IMR-90 (cell line): Measurements from ENCODE around the gene HAUS7. TPM values are rescaled to one million over a fixed set of nuclear protein-coding genes. Genes with fewer than 3 reads are reported as not detected.
A peak's percentile ranks its signal among the peaks of the same experiment; 100 is the strongest.

Experiments used
- ATAC-seq: fragments of 200-7000 bp; cut with Tn5 transposase; 2 replicates; pipeline ENCODE4 v1.9.1; 2020; ENCODE audit warnings: low read depth, mild to moderate bottlenecking, moderate library complexity
- BruUV-seq: library from RNA; stranded (reverse); fragments of 400-500 nt; replicated peaks from 2 replicates; lab custom pipeline; 2021; lab: Mats Ljungman, UMichigan
- CTCF ChIA-PET: fragments of 300-600 bp; formaldehyde crosslinking; extraction: SDS; loops from one replicate; lab custom pipeline; 2021; ENCODE audit warnings: antibody characterized with exemption; lab: Yijun Ruan, JAX
- POLR2A ChIA-PET: fragments of 300-600 bp; sonication (Branson Sonifier 250); formaldehyde crosslinking; loops from one replicate; lab custom pipeline; 2022; ENCODE audit warnings: antibody characterized with exemption; ENCODE audit not compliant: unreplicated experiment; lab: Charles Lee
- DNase-seq: peaks from one replicate; pipeline ENCODE4 v3.0.0; 2013
- H2AFZ ChIP-seq: replicated peaks from 2 replicates; pipeline ENCODE3; 2013; ENCODE audit warnings: low read length, mild to moderate bottlenecking; ENCODE audit not compliant: poor library complexity
- H2AK5ac ChIP-seq: 2 replicates; pipeline ENCODE4 v1.6.1; 2013; ENCODE audit warnings: low read depth, low read length, inconsistent platforms
- H2AK9ac ChIP-seq: replicated peaks from 2 replicates; pipeline ENCODE3; 2013; ENCODE audit warnings: mild to moderate bottlenecking, low read depth, low read length, moderate library complexity; ENCODE audit not compliant: poor library complexity
- H2BK120ac ChIP-seq: 2 replicates; pipeline ENCODE4 v1.6.1; 2013; ENCODE audit warnings: low read depth, low read length, inconsistent platforms
- H2BK15ac ChIP-seq: 3 replicates; pipeline ENCODE4 v1.6.1; 2013; ENCODE audit warnings: low read depth, low read length, inconsistent platforms
- H2BK20ac ChIP-seq: 2 replicates; pipeline ENCODE4 v1.6.1; 2013; ENCODE audit warnings: low read depth, mild to moderate bottlenecking, inconsistent platforms, low read length, moderate library complexity
- H2BK5ac ChIP-seq: 2 replicates; pipeline ENCODE4 v1.6.1; 2013; ENCODE audit warnings: mild to moderate bottlenecking, low read depth, low read length, inconsistent platforms; ENCODE audit not compliant: poor library complexity, severe bottlenecking
- H3K14ac ChIP-seq: replicated peaks from 2 replicates; pipeline ENCODE4 v1.6.1; 2013; ENCODE audit warnings: low read depth, low read length, inconsistent platforms
- H3K18ac ChIP-seq: 2 replicates; pipeline ENCODE4 v1.6.1; 2013; ENCODE audit warnings: low read depth, low read length, control low read depth
- H3K23ac ChIP-seq: 2 replicates; pipeline ENCODE4 v1.6.1; 2013; ENCODE audit warnings: low read depth, low read length, inconsistent platforms
- H3K27ac ChIP-seq: 2 replicates; pipeline ENCODE4 v1.5.1; 2013; ENCODE audit warnings: mild to moderate bottlenecking, control low read depth, low read length; ENCODE audit not compliant: insufficient read depth
- H3K27me3 ChIP-seq: 2 replicates; pipeline ENCODE4 v1.6.1; 2013; ENCODE audit warnings: low read length; ENCODE audit not compliant: control insufficient read depth, insufficient read depth
- H3K36me3 ChIP-seq: 2 replicates; pipeline ENCODE4 v1.6.1; 2013; ENCODE audit warnings: low read length, mixed read lengths; ENCODE audit not compliant: control insufficient read depth, insufficient read depth
- H3K4ac ChIP-seq: 2 replicates; pipeline ENCODE4 v1.6.1; 2013; ENCODE audit warnings: low read depth, low read length, inconsistent platforms
- H3K4me1 ChIP-seq: 2 replicates; pipeline ENCODE4 v1.6.1; 2013; ENCODE audit warnings: low read length, mixed read lengths; ENCODE audit not compliant: control insufficient read depth, insufficient read depth
- H3K4me2 ChIP-seq: 2 replicates; pipeline ENCODE4 v1.6.1; 2013; ENCODE audit warnings: low read depth, mild to moderate bottlenecking, control low read depth, low read length, moderate library complexity
- H3K4me3 ChIP-seq: 2 replicates; pipeline ENCODE4 v1.5.1; 2013; ENCODE audit warnings: low read depth, mild to moderate bottlenecking, control low read depth, low read length, moderate library complexity; ENCODE audit not compliant: insufficient read depth
- H3K56ac ChIP-seq: 2 replicates; pipeline ENCODE4 v1.6.1; 2013; ENCODE audit warnings: low read length, inconsistent platforms; ENCODE audit not compliant: insufficient read depth; ENCODE audit errors: extremely low read depth
- H3K79me1 ChIP-seq, 2 experiments: 2 replicates each; pipeline ENCODE4 v1.6.1; 2013; ENCODE audit warnings: low read length in 2 of 2, inconsistent platforms in 1 of 2, low read depth in 1 of 2
- H3K9ac ChIP-seq: 2 replicates; pipeline ENCODE4 v1.6.1; 2013; ENCODE audit warnings: low read depth, low read length, control low read depth
- H3K9me1 ChIP-seq: 2 replicates; pipeline ENCODE4 v1.6.1; 2013; ENCODE audit warnings: low read length, inconsistent platforms; ENCODE audit not compliant: insufficient read depth
- H3K9me3 ChIP-seq: 2 replicates; pipeline ENCODE4 v1.6.1; 2013; ENCODE audit warnings: low read length; ENCODE audit not compliant: control insufficient read depth, insufficient read depth
- H4K20me1 ChIP-seq: 2 replicates; pipeline ENCODE4 v1.6.1; 2013; ENCODE audit warnings: low read length, inconsistent platforms; ENCODE audit not compliant: insufficient read depth
- H4K5ac ChIP-seq: 2 replicates; pipeline ENCODE4 v1.6.1; 2013; ENCODE audit warnings: mild to moderate bottlenecking, low read depth, low read length, control low read depth
- H4K8ac ChIP-seq, 2 experiments: 2 replicates each; pipeline ENCODE4 v1.6.1; 2013; ENCODE audit warnings: low read depth in 2 of 2, low read length in 2 of 2, control low read depth in 1 of 2, inconsistent platforms in 1 of 2
- H4K91ac ChIP-seq: 2 replicates; pipeline ENCODE4 v1.6.1; 2013; ENCODE audit warnings: low read depth, low read length, inconsistent platforms; ENCODE audit not compliant: insufficient read depth
- BHLHE40 ChIP-seq: fragments of 150-350 bp; IDR thresholded peaks from 2 replicates; pipeline ENCODE4 v1.6.1; 2016; ENCODE audit warnings: mild to moderate bottlenecking, low read depth, low read length
- POLR2A ChIP-seq: IDR thresholded peaks from 2 replicates; pipeline ENCODE4 v1.6.1; 2012; ENCODE audit warnings: mild to moderate bottlenecking, low read depth, low read length
- RAD21 ChIP-seq: IDR thresholded peaks from 2 replicates; pipeline ENCODE4 v1.6.1; 2012; ENCODE audit warnings: low read length, improper control_type of control experiment
- RFX5 ChIP-seq: IDR thresholded peaks from 2 replicates; pipeline ENCODE4 v1.8.0; 2012; ENCODE audit warnings: low read depth, mild to moderate bottlenecking, low read length, moderate library complexity
- WGBS, 2 experiments: methylation state at CpG; one replicate each; pipeline versions ENCODE4 v1.1.5 to v1.1.7; 2013; ENCODE audit warnings: missing lambda C conversion rate in 2 of 2; ENCODE audit not compliant: insufficient read length in 1 of 2; ENCODE audit errors: extremely low coverage in 2 of 2; 5-methylcytosine and 5-hydroxymethylcytosine counted together
- dilution Hi-C: fragments of 300-500 bp; cut with HindIII; formaldehyde crosslinking; loops from one replicate; pipeline ENCODE4 v1.14.3; 2018; ENCODE audit warnings: low sequenced_read_pairs; ENCODE audit not compliant: unreplicated experiment
- in situ Hi-C: fragments of 300-500 bp; cut with MboI; formaldehyde crosslinking; loops from 3 replicates; pipeline ENCODE4 v1.14.3; 2019; ENCODE audit warnings: low sequenced_read_pairs, inconsistent platforms, mixed read lengths
- intact Hi-C: fragments of 100-400 bp; cut with micrococcal nuclease; formaldehyde crosslinking; loops from 2 replicates; pipeline ENCODE4 v1.10.0; 2022
- polyA plus RNA-seq, 3 experiments: library from polyadenylated mRNA; depleted of rRNA; stranded (reverse); fragments of >200 nt; gene quantifications; 2 replicates each; pipeline ENCODE4 v1.2.3, GENCODE V29; 2012; ENCODE audit warnings: low replicate concordance in 1 of 3
- total RNA-seq: library from RNA; depleted of rRNA; stranded (reverse); fragments of >200 nt; gene quantifications from 2 replicates; pipeline ENCODE4 v1.2.3, GENCODE V29; 2012
- TF ChIP-seq, protein P1 (sequence below): conservative IDR thresholded peaks from 2 replicates; pipeline ENCODE4 v1.5.1; 2012; ENCODE audit warnings: mild to moderate bottlenecking, low read depth, low read length, improper control_type of control experiment

The HAUS7 gene
- total and polyA plus RNA-seq, 2 of the 4 experiments (the other 2 are of a cell fraction): 10.8 to 25.9 TPM

DNA sequence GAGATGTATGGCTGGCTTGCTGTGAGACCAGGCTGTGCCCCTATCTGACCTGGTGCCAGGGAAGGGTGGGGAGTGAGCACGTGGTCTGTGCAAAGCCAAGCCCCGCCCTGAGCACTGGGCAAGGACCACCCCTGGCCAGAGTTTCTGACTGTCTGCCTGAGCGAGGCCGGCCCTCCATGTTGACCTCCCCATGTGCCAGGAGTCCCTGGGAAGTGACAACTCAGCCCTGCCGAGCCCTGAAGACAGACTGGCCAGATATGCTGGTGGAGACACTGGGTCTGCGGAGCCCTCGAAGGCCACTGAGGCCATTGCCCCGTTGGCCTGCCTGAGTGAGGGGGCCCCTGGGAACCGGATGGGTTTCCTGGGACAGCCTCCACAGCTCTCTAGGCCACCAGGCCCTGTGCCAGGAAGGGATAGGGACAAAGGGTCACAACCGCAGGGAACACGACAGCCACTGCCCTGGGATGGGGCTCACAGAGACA, 17.3 kb upstream of the HAUS7 start:
- DNase-seq (no peak), ATAC-seq (no peak)
- Histone ChIP-seq H2AK5ac (peak overlapping the region; percentile 98), H3K56ac (no peak overlapping the region), H3K4me1 (peaks cover 26% of the 10 kb centered on the region), H3K4ac (peak overlapping the region; percentile 98), H3K9me1 (peaks cover 9% of the 10 kb centered on the region), H2AK9ac (peak overlapping the region; percentile 83), H3K14ac (peak overlapping the region; percentile 92), H3K4me3 (no peak overlapping the region), H3K27ac (peak overlapping the region; percentile 87), H3K36me3 (no peaks in the 10 kb centered on the region), H4K20me1 (no peaks in the 10 kb centered on the region), H4K5ac (peak overlapping the region; percentile 92), H3K18ac (peak overlapping the region; percentile 79), H2BK15ac (peak overlapping the region; percentile 97; the same call in 2 of the 3 replicates), H3K9me3 (no peaks in the 10 kb centered on the region), H3K79me1 (peaks cover 0 to 3% of the 10 kb centered on the region in 2 experiments; a peak in 1 of 4 replicates), H4K91ac (peak overlapping the region; percentile 94), H2BK120ac (peak overlapping the region; percentile 97), H3K23ac (peak overlapping the region; percentile 73; the same call in 1 of the 2 replicates), H4K8ac (peak overlapping the region; percentile 96 to 98), H3K4me2 (no peak overlapping the region), H2AFZ (peak overlapping the region; percentile 90), H3K9ac (peak overlapping the region; percentile 59; the same call in 1 of the 2 replicates), H3K27me3 (no peaks in the 10 kb centered on the region), H2BK5ac (peak overlapping the region; percentile 76), H2BK20ac (peak overlapping the region; percentile 93)
- no TSS peak for BruUV-seq
- in situ Hi-C loops (no loop called here), dilution Hi-C loops (no loop called here), intact Hi-C loops (no loop called here)
- POLR2A ChIA-PET: no interaction called here
- 29% methylated on average over 2 of the region's 11 CpGs; no CpG with 5 or more reads in 1 of the 2 experiments for WGBS, 2 experiments
- TF ChIP-seq RFX5 (no peak), RAD21 (no peak), BHLHE40 (no peak), POLR2A (no peak)
- TF ChIP-seq, protein P1, sequence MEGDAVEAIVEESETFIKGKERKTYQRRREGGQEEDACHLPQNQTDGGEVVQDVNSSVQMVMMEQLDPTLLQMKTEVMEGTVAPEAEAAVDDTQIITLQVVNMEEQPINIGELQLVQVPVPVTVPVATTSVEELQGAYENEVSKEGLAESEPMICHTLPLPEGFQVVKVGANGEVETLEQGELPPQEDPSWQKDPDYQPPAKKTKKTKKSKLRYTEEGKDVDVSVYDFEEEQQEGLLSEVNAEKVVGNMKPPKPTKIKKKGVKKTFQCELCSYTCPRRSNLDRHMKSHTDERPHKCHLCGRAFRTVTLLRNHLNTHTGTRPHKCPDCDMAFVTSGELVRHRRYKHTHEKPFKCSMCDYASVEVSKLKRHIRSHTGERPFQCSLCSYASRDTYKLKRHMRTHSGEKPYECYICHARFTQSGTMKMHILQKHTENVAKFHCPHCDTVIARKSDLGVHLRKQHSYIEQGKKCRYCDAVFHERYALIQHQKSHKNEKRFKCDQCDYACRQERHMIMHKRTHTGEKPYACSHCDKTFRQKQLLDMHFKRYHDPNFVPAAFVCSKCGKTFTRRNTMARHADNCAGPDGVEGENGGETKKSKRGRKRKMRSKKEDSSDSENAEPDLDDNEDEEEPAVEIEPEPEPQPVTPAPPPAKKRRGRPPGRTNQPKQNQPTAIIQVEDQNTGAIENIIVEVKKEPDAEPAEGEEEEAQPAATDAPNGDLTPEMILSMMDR: no peak
- CTCF ChIA-PET: interaction anchor here (0.6 kb wide), 1 partner anchor 111 kb away, joined by 9 read pairs; no protein-coding TSS in a partner anchor
